K562 treated with DMSO at 1 percent for 48 hours (cell line): ENCODE data around the gene ZNF280A. TPM values are rescaled to one million over a fixed set of nuclear protein-coding genes. Genes with fewer than 3 reads are reported as not detected.

Experiments
- total RNA-seq: library from RNA; unstranded; fragments of 300-600 nt; gene quantifications from 2 replicates; pipeline ENCODE4 v1.2.3, GENCODE V29; 2022; ENCODE audit warnings: low replicate concordance; ENCODE audit errors: extremely low read depth

Gene ZNF280A, protein sequence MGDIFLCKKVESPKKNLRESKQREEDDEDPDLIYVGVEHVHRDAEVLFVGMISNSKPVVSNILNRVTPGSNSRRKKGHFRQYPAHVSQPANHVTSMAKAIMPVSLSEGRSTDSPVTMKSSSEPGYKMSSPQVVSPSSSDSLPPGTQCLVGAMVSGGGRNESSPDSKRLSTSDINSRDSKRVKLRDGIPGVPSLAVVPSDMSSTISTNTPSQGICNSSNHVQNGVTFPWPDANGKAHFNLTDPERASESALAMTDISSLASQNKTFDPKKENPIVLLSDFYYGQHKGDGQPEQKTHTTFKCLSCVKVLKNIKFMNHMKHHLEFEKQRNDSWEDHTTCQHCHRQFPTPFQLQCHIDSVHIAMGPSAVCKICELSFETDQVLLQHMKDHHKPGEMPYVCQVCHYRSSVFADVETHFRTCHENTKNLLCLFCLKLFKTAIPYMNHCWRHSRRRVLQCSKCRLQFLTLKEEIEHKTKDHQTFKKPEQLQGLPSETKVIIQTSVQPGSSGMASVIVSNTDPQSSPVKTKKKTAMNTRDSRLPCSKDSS
- total RNA-seq: not detected in 2 replicates

GRCh38 chr22:22520020-22520656, at the start of gene ZNF280A:
Gene ZNF280A, minus strand, starts transcription at chr22:22520270. Its CDS starts 4,640 bp downstream, at chr22:22515630.

GRCh38 chr22:22558972-22559603, 39.0 kb upstream of the ZNF280A start, which contains the start of gene PRAME:
Gene PRAME, minus strand, starts transcription at chr22:22559265. Its CDS starts 2,433 bp downstream, at chr22:22556832.

DNA sequence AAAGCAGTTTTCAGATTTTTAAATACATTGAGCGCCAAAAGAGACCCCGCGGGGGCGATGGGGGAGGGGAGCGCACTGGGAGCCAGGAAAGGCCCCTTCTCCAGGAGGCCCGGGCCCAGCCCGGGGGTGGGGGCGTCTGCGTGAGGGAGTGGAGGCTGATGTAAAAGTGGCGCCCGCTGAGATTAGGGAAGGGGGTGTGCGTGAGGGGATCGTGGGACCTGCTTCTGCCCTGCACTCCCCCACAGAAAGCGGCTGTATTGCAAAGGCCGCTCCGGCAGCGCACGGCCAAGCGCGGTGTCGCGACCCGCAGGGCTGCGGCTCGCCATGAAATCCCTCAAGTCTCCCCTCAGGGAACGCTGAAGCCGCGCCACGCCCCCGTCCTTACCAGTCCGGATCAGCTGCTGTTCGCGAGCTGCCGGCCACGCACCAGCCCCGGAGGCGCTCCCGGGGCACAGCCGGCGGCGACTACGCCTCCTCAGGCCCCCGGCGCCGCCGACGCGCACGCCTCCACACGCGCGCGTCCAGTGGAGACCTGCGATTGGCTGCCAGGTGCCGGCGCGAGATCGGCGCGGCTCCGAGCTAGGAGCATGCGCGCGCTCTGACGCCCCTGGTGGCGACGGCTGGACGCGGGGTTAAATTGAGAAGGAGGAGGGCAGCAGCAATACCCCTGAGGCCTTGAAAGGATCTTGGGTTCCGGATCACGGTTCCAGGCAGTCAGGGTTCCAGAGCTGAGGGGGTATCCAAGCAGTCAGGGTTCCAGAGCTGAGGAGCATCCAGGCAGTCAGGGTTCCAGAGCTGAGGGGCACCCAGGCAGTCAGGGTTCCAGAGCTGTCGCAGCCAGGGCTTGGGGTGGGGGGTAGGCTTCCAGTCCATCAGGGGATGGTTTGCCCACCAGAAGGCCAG, 11.5 kb downstream of the ZNF280A start, which contains the start of gene ZNF280B:
TSS of gene ZNF280B (minus strand) at position 469 of the 903 bp plus-strand sequence. CDS start 19,344 bp downstream, outside the sequence.

Other genes with a start within 250 kb of the ZNF280A start
- gene ZNF280B, start 11.5 kb downstream of the ZNF280A start, total RNA-seq: not detected in 2 replicates
- gene PRAME, start 39.0 kb upstream of the ZNF280A start, total RNA-seq: 775 and 1,084 TPM in 2 replicates
- not detected in 2 replicates for gene GGTLC2, start 124.3 kb upstream of the ZNF280A start, total RNA-seq